HL-60/S4 treated with retinoic acid at 250 ng/mL for 4 days and 3 days (cell line): ENCODE results near the gene SVOPL.
"Not testable (repeated sequence)": the region's sequence is repeated elsewhere in the genome, so short reads cannot be mapped to it uniquely, and the experiment has no call there.

Source experiments
- in situ Hi-C: fragments of 300-500 bp; cut with MboI; formaldehyde crosslinking; loops from 2 replicates; pipeline ENCODE4 v1.7.0; 2022; ENCODE audit warnings: low sequenced_read_pairs

The SVOPL gene

GRCh38 chr7:138710536-138711385 lies 9.6 kb upstream of the SVOPL start:
- in situ Hi-C loops, result no loop called here

GRCh38 chr7:138705167-138705566 lies 4.0 kb upstream of the SVOPL start:
- in situ Hi-C loops, result no loop called here

GRCh38 chr7:138701537-138701923 lies 368 bp upstream of the SVOPL start:
- in situ Hi-C loops, result no loop called here

- in situ Hi-C loops, result no loop called here
Measured at GRCh38 chr7:138699661-138700060, 1.5 kb downstream of the SVOPL start.

- in situ Hi-C loops, result no loop called here
Measured at GRCh38 chr7:138698281-138698680, 2.9 kb downstream of the SVOPL start.

- in situ Hi-C loops, result no loop called here
Measured at GRCh38 chr7:138697535-138698182, 3.5 kb downstream of the SVOPL start.

GRCh38 chr7:138695776-138696175 lies 5.4 kb downstream of the SVOPL start:
- in situ Hi-C loops, result not testable (repeated sequence)

GRCh38 chr7:138695106-138695505 lies 6.1 kb downstream of the SVOPL start:
- in situ Hi-C loops, result no loop called here

- in situ Hi-C loops, result no loop called here
Measured at GRCh38 chr7:138691178-138691577, 10.0 kb downstream of the SVOPL start.

GRCh38 chr7:138690495-138690894 lies 10.7 kb downstream of the SVOPL start:
- in situ Hi-C loops, result no loop called here

GRCh38 chr7:138688037-138688436 lies 13.1 kb downstream of the SVOPL start:
- in situ Hi-C loops, result not testable (repeated sequence)

- in situ Hi-C loops, result no loop called here
Measured at GRCh38 chr7:138684340-138684739, 16.8 kb downstream of the SVOPL start.

- in situ Hi-C loops, result no loop called here
Measured at GRCh38 chr7:138679793-138680192, 21.4 kb downstream of the SVOPL start.

GRCh38 chr7:138670594-138670993 lies 30.6 kb downstream of the SVOPL start:
- in situ Hi-C loops, result no loop called here

- in situ Hi-C loops, result no loop called here
Measured at GRCh38 chr7:138669364-138669763, 31.8 kb downstream of the SVOPL start.

- in situ Hi-C loops, result no loop called here
Measured at GRCh38 chr7:138668946-138669345, 32.2 kb downstream of the SVOPL start.

- in situ Hi-C loops, result no loop called here
Measured at GRCh38 chr7:138668229-138668596, 32.9 kb downstream of the SVOPL start.

GRCh38 chr7:138667535-138668228 lies 33.5 kb downstream of the SVOPL start:
- in situ Hi-C loops, result no loop called here

- in situ Hi-C loops, result no loop called here
Measured at GRCh38 chr7:138666385-138666784, 34.8 kb downstream of the SVOPL start.

GRCh38 chr7:138665669-138666140 lies 35.5 kb downstream of the SVOPL start:
- in situ Hi-C loops, result no loop called here

GRCh38 chr7:138665249-138665648 lies 35.9 kb downstream of the SVOPL start:
- in situ Hi-C loops, result no loop called here
